HG02970 (cell line): ENCODE results near the gene ACSF3.
"Not testable (repeated sequence)": the region's sequence is repeated elsewhere in the genome, so short reads cannot be mapped to it uniquely, and the experiment has no call there.

Experiments
- ATAC-seq: cut with Tn5 transposase; IDR thresholded peaks from one replicate; pipeline ENCODE4 v1.9.1; 2021; ENCODE audit warnings: mild to moderate bottlenecking, moderate library complexity, moderate number of reproducible peaks; ENCODE audit not compliant: unreplicated experiment, low FRiP score

ACSF3 gene

GRCh38 chr16:89183463-89183862, 89.8 kb downstream of the ACSF3 start:
- ATAC-seq = no peak

GRCh38 chr16:89183975-89184676, 90.5 kb downstream of the ACSF3 start:
- no peak for ATAC-seq

- no peak for ATAC-seq
These were observed 91.0 kb downstream of the ACSF3 start for GRCh38 chr16:89184677-89184932.

GRCh38 chr16:89184933-89185794, 91.5 kb downstream of the ACSF3 start:
- no peak for ATAC-seq

- not testable (repeated sequence) for ATAC-seq
These were observed 92.4 kb downstream of the ACSF3 start for GRCh38 chr16:89185887-89186592.

GRCh38 chr16:89186593-89187031, 93.0 kb downstream of the ACSF3 start:
- ATAC-seq = not testable (repeated sequence)

GRCh38 chr16:89187032-89187769, 93.5 kb downstream of the ACSF3 start:
- no peak for ATAC-seq

- ATAC-seq = no peak
These were observed 94.2 kb downstream of the ACSF3 start for GRCh38 chr16:89187770-89188392.

- ATAC-seq = not testable (repeated sequence)
These were observed 95.1 kb downstream of the ACSF3 start for GRCh38 chr16:89188471-89189357.

GRCh38 chr16:89189358-89190025, 95.8 kb downstream of the ACSF3 start:
- no peak for ATAC-seq

- no peak for ATAC-seq
These were observed 96.7 kb downstream of the ACSF3 start for GRCh38 chr16:89190150-89190958.

GRCh38 chr16:89191033-89191900, 97.6 kb downstream of the ACSF3 start:
- no peak for ATAC-seq

GRCh38 chr16:89191901-89192185, 98.2 kb downstream of the ACSF3 start:
- no peak for ATAC-seq

GRCh38 chr16:89192186-89192955, 98.7 kb downstream of the ACSF3 start:
- ATAC-seq = not testable (repeated sequence)

- ATAC-seq = no peak
These were observed 99.4 kb downstream of the ACSF3 start for GRCh38 chr16:89192956-89193575.
